ENCODE results near the gene USP9Y.

USP9Y gene

GRCh38 chrY:12702174-12702573 is 1.1 kb downstream of the USP9Y start:
- Histone ChIP-seq H3K4me3 (ENCODE audit: low read depth in 1 of 2, low read length in 2 of 2) (no peak overlapping the region), H3K9me3 (ENCODE audit: control insufficient read depth in 1 of 2, low read length in 2 of 2) (peaks cover 9 to 13% of the 10 kb centered on the region in 2 donors), H3K27me3 (ENCODE audit: control insufficient read depth in 1 of 2, insufficient read depth in 2 of 2, low read length in 2 of 2) (no peaks in the 10 kb centered on the region), H3K4me1 (ENCODE audit: control insufficient read depth in 1 of 2, insufficient read depth in 2 of 2, low read length in 2 of 2) (no peaks in the 10 kb centered on the region), H3K36me3 (ENCODE audit: control insufficient read depth in 1 of 2, insufficient read depth in 2 of 2, low read length in 2 of 2) (peaks cover 0 to 3% of the 10 kb centered on the region in 2 donors), H3K27ac (ENCODE audit: low read depth, low read length) (no peak overlapping the region), H3K9ac (ENCODE audit: low read depth in 1 of 2, low read length in 2 of 2) (no peak overlapping the region)

- no peaks in the 10 kb centered on the region for H3K27me3 ChIP-seq (ENCODE audit: control insufficient read depth in 1 of 2, insufficient read depth in 2 of 2, low read length in 2 of 2)
- H3K9ac ChIP-seq (ENCODE audit: low read depth in 1 of 2, low read length in 2 of 2) = no peak overlapping the region
- no peaks in the 10 kb centered on the region for H3K4me1 ChIP-seq (ENCODE audit: control insufficient read depth in 1 of 2, insufficient read depth in 2 of 2, low read length in 2 of 2)
- H3K9me3 ChIP-seq (ENCODE audit: control insufficient read depth in 1 of 2, low read length in 2 of 2) = no peaks in the 10 kb centered on the region
- no peak overlapping the region for H3K27ac ChIP-seq (ENCODE audit: low read depth, low read length)
- H3K36me3 ChIP-seq (ENCODE audit: control insufficient read depth in 1 of 2, insufficient read depth in 2 of 2, low read length in 2 of 2) = no peaks in the 10 kb centered on the region
- no peak overlapping the region for H3K4me3 ChIP-seq (ENCODE audit: low read depth in 1 of 2, low read length in 2 of 2)
These were observed 9.4 kb downstream of the USP9Y start for GRCh38 chrY:12710460-12710859.

GRCh38 chrY:12715376-12715775 is 14.3 kb downstream of the USP9Y start:
- no peaks in the 10 kb centered on the region for H3K9me3 ChIP-seq (ENCODE audit: control insufficient read depth in 1 of 2, low read length in 2 of 2)
- H3K27me3 ChIP-seq (ENCODE audit: control insufficient read depth in 1 of 2, insufficient read depth in 2 of 2, low read length in 2 of 2) = no peaks in the 10 kb centered on the region
- H3K9ac ChIP-seq (ENCODE audit: low read depth in 1 of 2, low read length in 2 of 2) = no peak overlapping the region
- H3K4me3 ChIP-seq (ENCODE audit: low read depth in 1 of 2, low read length in 2 of 2) = no peak overlapping the region
- H3K4me1 ChIP-seq (ENCODE audit: control insufficient read depth in 1 of 2, insufficient read depth in 2 of 2, low read length in 2 of 2) = no peaks in the 10 kb centered on the region
- H3K36me3 ChIP-seq (ENCODE audit: control insufficient read depth in 1 of 2, insufficient read depth in 2 of 2, low read length in 2 of 2) = peaks cover 0 to 7% of the 10 kb centered on the region in 2 donors
- no peak overlapping the region for H3K27ac ChIP-seq (ENCODE audit: low read depth, low read length)

- Histone ChIP-seq H3K9ac (ENCODE audit: low read depth in 1 of 2, low read length in 2 of 2) (no peak overlapping the region), H3K4me3 (ENCODE audit: low read depth in 1 of 2, low read length in 2 of 2) (no peak overlapping the region), H3K36me3 (ENCODE audit: control insufficient read depth in 1 of 2, insufficient read depth in 2 of 2, low read length in 2 of 2) (peaks cover 0 to 3% of the 10 kb centered on the region in 2 donors), H3K9me3 (ENCODE audit: control insufficient read depth in 1 of 2, low read length in 2 of 2) (no peaks in the 10 kb centered on the region), H3K27me3 (ENCODE audit: control insufficient read depth in 1 of 2, insufficient read depth in 2 of 2, low read length in 2 of 2) (no peaks in the 10 kb centered on the region), H3K27ac (ENCODE audit: low read depth, low read length) (no peak overlapping the region), H3K4me1 (ENCODE audit: control insufficient read depth in 1 of 2, insufficient read depth in 2 of 2, low read length in 2 of 2) (no peaks in the 10 kb centered on the region)
These were observed 28.7 kb downstream of the USP9Y start for GRCh38 chrY:12729746-12730145.

GRCh38 chrY:12733625-12734024 is 32.6 kb downstream of the USP9Y start:
- Histone ChIP-seq H3K4me3 (ENCODE audit: low read depth in 1 of 2, low read length in 2 of 2) (no peak overlapping the region), H3K27me3 (ENCODE audit: control insufficient read depth in 1 of 2, insufficient read depth in 2 of 2, low read length in 2 of 2) (no peaks in the 10 kb centered on the region), H3K9me3 (ENCODE audit: control insufficient read depth in 1 of 2, low read length in 2 of 2) (no peaks in the 10 kb centered on the region), H3K9ac (ENCODE audit: low read depth in 1 of 2, low read length in 2 of 2) (no peak overlapping the region), H3K36me3 (ENCODE audit: control insufficient read depth in 1 of 2, insufficient read depth in 2 of 2, low read length in 2 of 2) (no peaks in the 10 kb centered on the region), H3K27ac (ENCODE audit: low read depth, low read length) (no peak overlapping the region), H3K4me1 (ENCODE audit: control insufficient read depth in 1 of 2, insufficient read depth in 2 of 2, low read length in 2 of 2) (no peaks in the 10 kb centered on the region)

GRCh38 chrY:12734051-12734450 is 33.0 kb downstream of the USP9Y start:
- no peaks in the 10 kb centered on the region for H3K4me1 ChIP-seq (ENCODE audit: control insufficient read depth in 1 of 2, insufficient read depth in 2 of 2, low read length in 2 of 2)
- no peak overlapping the region for H3K9ac ChIP-seq (ENCODE audit: low read depth in 1 of 2, low read length in 2 of 2)
- H3K9me3 ChIP-seq (ENCODE audit: control insufficient read depth in 1 of 2, low read length in 2 of 2) = no peaks in the 10 kb centered on the region
- no peak overlapping the region for H3K4me3 ChIP-seq (ENCODE audit: low read depth in 1 of 2, low read length in 2 of 2)
- H3K27me3 ChIP-seq (ENCODE audit: control insufficient read depth in 1 of 2, insufficient read depth in 2 of 2, low read length in 2 of 2) = no peaks in the 10 kb centered on the region
- H3K36me3 ChIP-seq (ENCODE audit: control insufficient read depth in 1 of 2, insufficient read depth in 2 of 2, low read length in 2 of 2) = no peaks in the 10 kb centered on the region
- no peak overlapping the region for H3K27ac ChIP-seq (ENCODE audit: low read depth, low read length)

- Histone ChIP-seq H3K4me1 (ENCODE audit: control insufficient read depth in 1 of 2, insufficient read depth in 2 of 2, low read length in 2 of 2) (no peaks in the 10 kb centered on the region), H3K27ac (ENCODE audit: low read depth, low read length) (no peak overlapping the region), H3K4me3 (ENCODE audit: low read depth in 1 of 2, low read length in 2 of 2) (no peak overlapping the region), H3K27me3 (ENCODE audit: control insufficient read depth in 1 of 2, insufficient read depth in 2 of 2, low read length in 2 of 2) (no peaks in the 10 kb centered on the region), H3K9me3 (ENCODE audit: control insufficient read depth in 1 of 2, low read length in 2 of 2) (no peaks in the 10 kb centered on the region), H3K9ac (ENCODE audit: low read depth in 1 of 2, low read length in 2 of 2) (no peak overlapping the region), H3K36me3 (ENCODE audit: control insufficient read depth in 1 of 2, insufficient read depth in 2 of 2, low read length in 2 of 2) (peaks cover 0 to 7% of the 10 kb centered on the region in 2 donors)
These were observed 40.4 kb downstream of the USP9Y start for GRCh38 chrY:12741414-12741813.

GRCh38 chrY:12742725-12743124 is 41.7 kb downstream of the USP9Y start:
- Histone ChIP-seq H3K9me3 (ENCODE audit: control insufficient read depth in 1 of 2, low read length in 2 of 2) (no peaks in the 10 kb centered on the region), H3K4me3 (ENCODE audit: low read depth in 1 of 2, low read length in 2 of 2) (no peak overlapping the region), H3K36me3 (ENCODE audit: control insufficient read depth in 1 of 2, insufficient read depth in 2 of 2, low read length in 2 of 2) (peaks cover 0 to 7% of the 10 kb centered on the region in 2 donors), H3K27ac (ENCODE audit: low read depth, low read length) (no peak overlapping the region), H3K27me3 (ENCODE audit: control insufficient read depth in 1 of 2, insufficient read depth in 2 of 2, low read length in 2 of 2) (no peaks in the 10 kb centered on the region), H3K9ac (ENCODE audit: low read depth in 1 of 2, low read length in 2 of 2) (no peak overlapping the region), H3K4me1 (ENCODE audit: control insufficient read depth in 1 of 2, insufficient read depth in 2 of 2, low read length in 2 of 2) (no peaks in the 10 kb centered on the region)

GRCh38 chrY:12744091-12744490 is 43.1 kb downstream of the USP9Y start:
- Histone ChIP-seq H3K4me3 (ENCODE audit: low read depth in 1 of 2, low read length in 2 of 2) (no peak overlapping the region), H3K27ac (ENCODE audit: low read depth, low read length) (no peak overlapping the region), H3K27me3 (ENCODE audit: control insufficient read depth in 1 of 2, insufficient read depth in 2 of 2, low read length in 2 of 2) (no peaks in the 10 kb centered on the region), H3K4me1 (ENCODE audit: control insufficient read depth in 1 of 2, insufficient read depth in 2 of 2, low read length in 2 of 2) (no peaks in the 10 kb centered on the region), H3K36me3 (ENCODE audit: control insufficient read depth in 1 of 2, insufficient read depth in 2 of 2, low read length in 2 of 2) (peaks cover 0 to 7% of the 10 kb centered on the region in 2 donors), H3K9ac (ENCODE audit: low read depth in 1 of 2, low read length in 2 of 2) (no peak overlapping the region), H3K9me3 (ENCODE audit: control insufficient read depth in 1 of 2, low read length in 2 of 2) (no peaks in the 10 kb centered on the region)

GRCh38 chrY:12749293-12749692 is 48.3 kb downstream of the USP9Y start:
- Histone ChIP-seq H3K9me3 (ENCODE audit: control insufficient read depth in 1 of 2, low read length in 2 of 2) (no peaks in the 10 kb centered on the region), H3K9ac (ENCODE audit: low read depth in 1 of 2, low read length in 2 of 2) (no peak overlapping the region)

GRCh38 chrY:12752856-12753255 is 51.8 kb downstream of the USP9Y start:
- H3K27ac ChIP-seq (ENCODE audit: low read depth, low read length) = no peak overlapping the region
- no peaks in the 10 kb centered on the region for H3K4me1 ChIP-seq (ENCODE audit: control insufficient read depth in 1 of 2, insufficient read depth in 2 of 2, low read length in 2 of 2)
- no peak overlapping the region for H3K4me3 ChIP-seq (ENCODE audit: low read depth in 1 of 2, low read length in 2 of 2)

More at GRCh38 chrY:12749293-12749692, 48.3 kb downstream of the USP9Y start:
- Histone ChIP-seq H3K36me3 (ENCODE audit: control insufficient read depth in 1 of 2, insufficient read depth in 2 of 2, low read length in 2 of 2) (peaks cover 0 to 3% of the 10 kb centered on the region in 2 donors), H3K27me3 (ENCODE audit: control insufficient read depth in 1 of 2, insufficient read depth in 2 of 2, low read length in 2 of 2) (no peaks in the 10 kb centered on the region), H3K4me1 (ENCODE audit: control insufficient read depth in 1 of 2, insufficient read depth in 2 of 2, low read length in 2 of 2) (no peaks in the 10 kb centered on the region), H3K4me3 (ENCODE audit: low read depth in 1 of 2, low read length in 2 of 2) (no peak overlapping the region), H3K27ac (ENCODE audit: low read depth, low read length) (no peak overlapping the region)

More at GRCh38 chrY:12752856-12753255, 51.8 kb downstream of the USP9Y start:
- H3K9me3 ChIP-seq (ENCODE audit: control insufficient read depth in 1 of 2, low read length in 2 of 2) = no peaks in the 10 kb centered on the region
- H3K36me3 ChIP-seq (ENCODE audit: control insufficient read depth in 1 of 2, insufficient read depth in 2 of 2, low read length in 2 of 2) = peaks cover 0 to under 1% of the 10 kb centered on the region in 2 donors
- no peak overlapping the region for H3K9ac ChIP-seq (ENCODE audit: low read depth in 1 of 2, low read length in 2 of 2)
- no peaks in the 10 kb centered on the region for H3K27me3 ChIP-seq (ENCODE audit: control insufficient read depth in 1 of 2, insufficient read depth in 2 of 2, low read length in 2 of 2)

Data from duodenal mucosa (tissue), 2 donors.